GM12801 (cell line): ENCODE data around the gene THOC7.

Experiments used
- CTCF ChIP-seq: IDR thresholded peaks from one replicate; pipeline ENCODE4 v1.5.1; 2011; ENCODE audit warnings: control low read depth; ENCODE audit not compliant: insufficient read length; ENCODE audit errors: extremely low read depth

Gene THOC7

GRCh38 chr3:63876260-63876659 is 12.7 kb upstream of the THOC7 start:
- no peak for TF ChIP-seq CTCF

DNA sequence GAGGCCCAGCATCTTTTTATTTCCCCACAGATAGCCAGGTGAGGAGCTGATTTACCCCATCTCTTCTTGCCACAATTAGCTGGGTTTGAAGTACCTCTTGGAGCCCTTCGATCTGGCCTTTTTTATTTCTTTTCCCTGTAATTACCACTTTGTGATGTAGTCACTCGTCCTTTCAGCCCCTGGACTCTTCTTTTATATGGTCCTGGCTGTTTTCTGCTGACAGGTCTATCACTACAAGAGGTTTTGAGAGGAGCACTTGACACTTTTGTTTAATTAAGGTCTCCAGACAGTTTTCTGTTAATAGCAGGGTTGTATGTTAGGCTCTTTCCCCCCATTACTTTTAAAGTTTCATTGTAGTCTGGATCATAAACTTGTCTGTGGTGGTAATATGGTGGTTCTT is 11.9 kb upstream of the THOC7 start:
- no peak for TF ChIP-seq CTCF

- no peak for TF ChIP-seq CTCF
Measured at GRCh38 chr3:63874769-63875168, 11.2 kb upstream of the THOC7 start.

DNA sequence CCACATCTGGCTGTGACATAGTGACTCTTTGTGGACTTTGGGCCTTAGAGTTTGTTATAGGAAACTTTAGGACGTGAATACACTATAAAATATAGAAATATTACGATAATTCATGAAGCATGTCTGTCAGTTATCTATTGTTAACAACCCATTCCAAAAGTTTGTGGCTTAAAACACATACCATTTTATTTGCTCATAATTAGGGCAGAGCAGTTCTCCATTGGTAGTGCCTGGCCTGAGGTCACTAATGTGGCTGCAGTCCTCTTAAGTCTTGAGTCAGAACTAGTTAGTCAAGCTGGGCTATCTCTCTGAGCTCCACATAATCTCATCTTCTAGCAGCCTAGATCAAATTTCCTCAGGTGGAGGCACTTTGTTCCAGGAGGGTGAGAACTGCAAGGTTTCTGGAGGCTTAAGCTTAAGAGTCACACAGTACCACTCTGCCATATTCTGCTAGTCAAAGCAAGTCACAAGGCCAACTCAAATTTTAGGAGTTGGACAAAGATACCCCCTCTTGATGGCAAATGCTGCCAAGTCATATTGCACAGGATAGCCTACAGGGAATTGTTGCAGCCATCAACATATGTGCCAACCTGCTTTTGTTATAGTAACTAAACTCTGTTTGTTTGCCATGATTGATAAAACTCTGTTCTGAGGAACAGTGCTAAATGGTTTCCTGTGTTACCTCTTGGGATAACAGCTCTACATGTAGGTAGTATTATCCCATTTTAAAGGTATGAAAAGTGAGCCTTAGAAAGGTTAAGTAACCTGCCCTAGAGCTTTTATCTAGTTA is 8.7 kb upstream of the THOC7 start:
- no peak for TF ChIP-seq CTCF

GRCh38 chr3:63870615-63871005 is 7.0 kb upstream of the THOC7 start:
- no peak for TF ChIP-seq CTCF

GRCh38 chr3:63869940-63870614 is 6.5 kb upstream of the THOC7 start:
- no peak for TF ChIP-seq CTCF

DNA sequence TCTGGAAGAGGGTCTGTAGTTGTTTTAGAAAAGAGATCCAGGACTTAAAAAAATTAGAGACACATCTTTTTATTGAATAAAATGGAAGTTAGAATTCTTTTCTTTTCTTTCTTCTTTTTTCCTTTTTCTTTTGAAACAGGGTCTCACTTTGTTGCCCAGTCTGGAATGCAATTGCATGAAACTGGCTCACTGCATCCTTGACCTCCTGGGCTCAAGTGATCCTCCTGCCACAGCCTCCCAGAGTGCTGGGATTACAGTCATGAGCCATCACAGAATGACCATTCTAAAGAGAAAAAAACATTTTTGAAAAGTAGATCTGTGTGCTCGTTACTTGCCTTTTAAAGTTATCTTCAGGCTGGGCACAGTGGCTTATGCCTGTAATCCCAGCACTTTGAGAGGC is 3.6 kb upstream of the THOC7 start:
- TF ChIP-seq CTCF: no peak
